22Rv1 (cell line): ENCODE results near the gene GCFC2.

Experiments
- H3K27ac ChIP-seq: fragments of 450-650 bp; 2 replicates; pipeline ENCODE4 v1.5.1; 2017
- ZFX ChIP-seq: fragments of 450-650 bp; IDR thresholded peaks from 2 replicates; pipeline ENCODE4 v1.6.1; 2017; ENCODE audit warnings: antibody characterized with exemption, borderline replicate concordance
- TF ChIP-seq, protein P1 (sequence below): fragments of 450-650 bp; IDR thresholded peaks from 2 replicates; pipeline ENCODE4 v1.5.1; 2017; ENCODE audit warnings: mild to moderate bottlenecking

Gene GCFC2

DNA sequence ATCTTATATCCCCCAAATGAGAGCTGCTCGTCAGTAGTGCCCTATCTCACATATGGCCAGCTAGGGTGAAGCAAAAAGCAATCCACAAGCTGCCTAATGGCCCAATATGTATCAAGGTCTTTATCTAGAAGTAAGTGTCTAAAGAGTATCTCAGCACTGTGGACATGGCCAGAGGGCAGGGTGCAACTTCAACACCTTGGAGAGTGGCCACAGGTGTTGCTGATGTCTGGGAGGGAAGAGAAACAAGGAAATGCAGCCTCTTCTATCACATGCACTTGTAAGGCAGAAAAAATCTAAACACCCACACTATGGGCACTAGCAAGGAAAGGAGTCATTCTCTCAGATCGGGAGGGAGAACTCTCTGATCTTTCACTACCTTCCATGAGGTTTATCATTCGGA lies 87.8 kb downstream of the GCFC2 start:
- TF ChIP-seq ZFX: no peak
- TF ChIP-seq, protein P1, sequence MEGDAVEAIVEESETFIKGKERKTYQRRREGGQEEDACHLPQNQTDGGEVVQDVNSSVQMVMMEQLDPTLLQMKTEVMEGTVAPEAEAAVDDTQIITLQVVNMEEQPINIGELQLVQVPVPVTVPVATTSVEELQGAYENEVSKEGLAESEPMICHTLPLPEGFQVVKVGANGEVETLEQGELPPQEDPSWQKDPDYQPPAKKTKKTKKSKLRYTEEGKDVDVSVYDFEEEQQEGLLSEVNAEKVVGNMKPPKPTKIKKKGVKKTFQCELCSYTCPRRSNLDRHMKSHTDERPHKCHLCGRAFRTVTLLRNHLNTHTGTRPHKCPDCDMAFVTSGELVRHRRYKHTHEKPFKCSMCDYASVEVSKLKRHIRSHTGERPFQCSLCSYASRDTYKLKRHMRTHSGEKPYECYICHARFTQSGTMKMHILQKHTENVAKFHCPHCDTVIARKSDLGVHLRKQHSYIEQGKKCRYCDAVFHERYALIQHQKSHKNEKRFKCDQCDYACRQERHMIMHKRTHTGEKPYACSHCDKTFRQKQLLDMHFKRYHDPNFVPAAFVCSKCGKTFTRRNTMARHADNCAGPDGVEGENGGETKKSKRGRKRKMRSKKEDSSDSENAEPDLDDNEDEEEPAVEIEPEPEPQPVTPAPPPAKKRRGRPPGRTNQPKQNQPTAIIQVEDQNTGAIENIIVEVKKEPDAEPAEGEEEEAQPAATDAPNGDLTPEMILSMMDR: no peak
- H3K27ac ChIP-seq: no peak overlapping the region

DNA sequence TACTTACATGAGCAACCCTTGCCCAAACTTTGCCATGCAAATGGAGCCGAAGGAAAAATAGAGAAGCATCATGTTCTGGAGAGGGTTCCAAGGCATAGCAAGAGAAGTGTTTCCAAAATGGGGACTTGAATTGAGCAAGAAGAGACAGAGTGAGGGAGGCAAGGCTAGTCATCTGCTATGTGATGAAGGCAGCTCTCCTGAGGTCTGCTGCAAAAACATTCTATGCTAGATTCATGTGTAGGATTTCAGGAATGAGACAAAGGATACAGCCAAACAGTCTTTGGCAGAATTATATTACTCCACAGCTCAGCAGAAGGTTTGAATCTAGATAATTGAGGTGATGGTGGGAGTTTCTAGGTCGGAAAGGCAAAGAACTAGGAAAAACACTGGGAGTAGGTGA lies 88.2 kb downstream of the GCFC2 start:
- no peak overlapping the region for H3K27ac ChIP-seq
- TF ChIP-seq, protein P1: no peak
- no peak for TF ChIP-seq ZFX

DNA sequence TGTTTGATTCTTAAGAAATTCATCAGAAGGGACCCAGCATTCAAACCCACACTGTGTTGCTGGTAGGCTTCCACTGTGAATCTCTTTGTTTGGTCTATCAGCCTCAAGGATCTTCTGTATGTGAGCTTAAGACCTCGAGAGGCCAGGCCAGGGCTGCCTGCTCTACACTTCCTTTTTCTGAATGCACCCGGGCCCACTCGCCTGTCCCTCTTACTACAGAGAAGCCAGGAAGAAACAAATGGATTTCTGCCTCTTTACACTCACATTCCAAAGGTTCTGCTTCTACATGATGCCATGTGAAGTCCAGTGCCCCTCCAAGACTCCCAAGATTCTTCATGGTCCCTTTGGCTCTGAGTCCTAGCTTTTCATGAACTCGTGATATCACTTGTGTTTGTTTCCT lies 89.5 kb downstream of the GCFC2 start:
- no peak overlapping the region for H3K27ac ChIP-seq

DNA sequence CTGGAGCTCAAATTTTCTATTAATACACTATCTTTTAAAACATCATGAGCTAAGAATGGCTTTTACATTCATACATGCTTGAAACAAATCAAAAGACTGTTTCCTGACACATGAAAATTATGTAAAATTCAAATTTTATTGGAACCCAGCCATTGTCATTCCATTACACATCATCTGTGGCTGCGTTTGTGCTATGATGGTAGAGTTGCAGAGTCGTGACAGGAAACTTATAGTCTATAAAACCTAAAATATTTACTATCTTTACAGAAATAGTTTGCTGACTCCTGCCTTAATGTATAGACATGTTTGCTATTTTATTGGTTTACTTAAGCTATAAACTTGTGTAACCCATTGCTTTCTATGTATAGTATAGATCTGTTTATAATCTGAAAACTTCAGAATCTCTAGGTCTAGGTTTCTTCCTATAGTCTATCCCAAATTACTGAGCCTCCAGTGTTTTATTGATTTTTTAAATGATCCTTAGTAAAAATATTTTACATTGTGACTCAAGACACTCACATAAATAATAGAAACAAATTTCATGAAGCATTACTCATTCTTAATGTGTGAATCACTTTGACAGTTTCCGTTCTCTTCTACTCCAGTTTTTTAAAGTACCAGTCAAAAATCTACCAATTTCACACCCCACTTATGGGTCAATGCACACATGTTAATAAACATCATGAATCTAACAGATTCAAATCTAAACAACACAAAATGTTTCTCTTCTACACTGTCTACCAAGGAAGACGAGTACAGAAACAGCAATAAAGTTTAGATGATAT lies 90.6 kb downstream of the GCFC2 start:
- no peak overlapping the region for H3K27ac ChIP-seq
- TF ChIP-seq, protein P1: no peak
- TF ChIP-seq ZFX: no peak

More for the DNA sequence above, 89.5 kb downstream of the GCFC2 start:
- TF ChIP-seq ZFX: no peak
- TF ChIP-seq, protein P1: no peak

DNA sequence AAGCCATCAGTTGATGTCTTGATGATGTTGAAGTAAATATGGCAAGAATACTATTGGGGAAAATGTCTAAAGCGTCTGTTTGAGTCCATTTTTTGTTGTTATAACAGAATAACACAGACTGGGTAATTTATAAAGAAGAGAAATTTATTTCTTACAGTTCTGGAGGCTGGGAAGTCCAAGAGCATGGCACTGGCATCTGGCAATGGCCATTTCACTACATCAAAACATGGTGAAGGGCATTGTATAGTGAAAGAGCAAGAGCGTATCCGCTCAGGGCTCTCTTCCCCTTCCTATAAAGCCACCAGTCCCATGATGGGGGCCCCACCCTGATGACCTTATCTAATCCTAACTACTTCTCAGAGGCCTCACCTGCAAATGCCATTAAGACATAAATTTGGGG lies 93.8 kb downstream of the GCFC2 start:
- TF ChIP-seq, protein P1: no peak
- no peak for TF ChIP-seq ZFX
- H3K27ac ChIP-seq: no peak overlapping the region

DNA sequence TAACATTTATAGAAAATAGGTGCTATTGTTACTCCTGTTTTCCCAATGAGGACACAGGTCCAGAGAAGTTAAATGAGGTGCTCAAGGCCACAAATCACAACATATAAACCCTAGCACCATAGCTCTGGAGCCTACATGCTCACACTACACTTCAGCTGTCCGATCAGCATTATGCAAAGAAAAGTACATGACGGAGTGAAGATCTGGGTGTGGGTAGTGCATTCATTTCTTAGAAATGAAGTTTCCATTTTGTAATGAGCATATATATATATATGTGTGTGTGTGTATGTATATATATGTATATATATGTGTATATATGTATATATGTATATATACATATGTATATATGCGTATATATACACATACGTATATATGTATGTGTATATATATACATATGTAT lies 94.3 kb downstream of the GCFC2 start:
- TF ChIP-seq ZFX: no peak
- TF ChIP-seq, protein P1: no peak
- H3K27ac ChIP-seq: no peak overlapping the region

DNA sequence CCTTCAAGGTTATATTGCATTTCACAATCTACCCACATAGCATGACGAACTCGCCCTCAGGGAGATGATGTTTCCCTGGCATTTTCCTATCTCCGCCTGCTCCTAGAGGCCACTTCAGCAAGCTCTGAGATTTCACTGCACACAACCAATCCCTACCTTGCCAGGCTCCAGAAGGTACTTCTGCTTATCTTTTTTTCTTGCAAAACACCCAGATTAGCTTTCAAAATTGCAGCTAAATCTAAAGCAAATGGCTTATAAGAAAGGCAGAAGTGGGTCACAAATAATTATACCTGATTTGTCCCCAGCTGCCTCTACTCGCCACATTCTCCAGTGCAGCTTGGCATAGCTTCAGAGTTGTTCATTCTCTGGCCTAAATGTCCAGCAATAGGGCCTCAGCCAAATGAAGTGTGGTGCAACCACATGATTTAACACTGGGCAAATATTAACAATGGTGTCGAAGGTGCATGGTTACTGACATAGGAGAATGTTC lies 96.5 kb downstream of the GCFC2 start:
- TF ChIP-seq, protein P1: no peak
- no peak for TF ChIP-seq ZFX
- no peak overlapping the region for H3K27ac ChIP-seq
